ENCODE measurements around the gene PTH.

DNA sequence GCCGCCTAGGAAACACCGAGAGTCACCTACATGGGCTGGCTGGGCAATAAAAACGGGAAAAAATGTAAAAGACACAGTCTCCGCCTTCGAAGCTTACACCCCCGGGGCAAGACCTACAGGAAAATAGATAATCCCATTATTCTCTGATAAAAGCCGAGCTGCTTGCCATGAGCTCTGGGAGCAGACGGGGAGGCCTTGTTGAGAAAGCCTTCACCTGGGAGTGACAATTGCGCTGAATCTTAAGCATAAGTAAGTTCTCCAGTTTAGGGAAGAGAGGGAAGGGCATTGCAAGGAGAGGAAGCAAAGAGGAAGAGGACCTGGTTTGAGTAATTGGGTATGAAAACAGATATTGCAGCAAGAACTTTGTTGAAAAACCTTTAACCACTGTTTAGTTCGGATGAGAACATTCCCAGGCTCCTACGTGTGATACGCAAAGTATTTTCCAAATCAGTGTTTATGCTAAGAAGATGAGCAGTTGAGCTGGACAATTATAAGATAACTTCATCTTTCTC is 32.0 kb downstream of the PTH start:
- TF ChIP-seq, protein P1, sequence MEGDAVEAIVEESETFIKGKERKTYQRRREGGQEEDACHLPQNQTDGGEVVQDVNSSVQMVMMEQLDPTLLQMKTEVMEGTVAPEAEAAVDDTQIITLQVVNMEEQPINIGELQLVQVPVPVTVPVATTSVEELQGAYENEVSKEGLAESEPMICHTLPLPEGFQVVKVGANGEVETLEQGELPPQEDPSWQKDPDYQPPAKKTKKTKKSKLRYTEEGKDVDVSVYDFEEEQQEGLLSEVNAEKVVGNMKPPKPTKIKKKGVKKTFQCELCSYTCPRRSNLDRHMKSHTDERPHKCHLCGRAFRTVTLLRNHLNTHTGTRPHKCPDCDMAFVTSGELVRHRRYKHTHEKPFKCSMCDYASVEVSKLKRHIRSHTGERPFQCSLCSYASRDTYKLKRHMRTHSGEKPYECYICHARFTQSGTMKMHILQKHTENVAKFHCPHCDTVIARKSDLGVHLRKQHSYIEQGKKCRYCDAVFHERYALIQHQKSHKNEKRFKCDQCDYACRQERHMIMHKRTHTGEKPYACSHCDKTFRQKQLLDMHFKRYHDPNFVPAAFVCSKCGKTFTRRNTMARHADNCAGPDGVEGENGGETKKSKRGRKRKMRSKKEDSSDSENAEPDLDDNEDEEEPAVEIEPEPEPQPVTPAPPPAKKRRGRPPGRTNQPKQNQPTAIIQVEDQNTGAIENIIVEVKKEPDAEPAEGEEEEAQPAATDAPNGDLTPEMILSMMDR (IDR thresholded peaks at IDR 0.05; ENCODE audit: insufficient read depth, low read depth, low read length): no peak
- TF ChIP-seq EZH2 (IDR thresholded peaks at IDR 0.05; ENCODE audit: insufficient read depth, low read length): no peak

Measured in astrocyte (in vitro differentiated cells and primary cell).